GM23248 (cell line): Measurements from ENCODE around the gene ZFAND3. TPM values are rescaled to one million over a fixed set of nuclear protein-coding genes. Genes with fewer than 3 reads are reported as not detected.

Source experiments
- DNase-seq: peaks from one replicate; pipeline ENCODE4 v3.0.0-alpha.2; 2015
- H2AFZ ChIP-seq: fragments of 200-600 bp; sonication (generic); 2 replicates; pipeline ENCODE4 v1.6.1; 2016; ENCODE audit warnings: antibody characterized with exemption
- H3F3A ChIP-seq: fragments of 200-600 bp; sonication (generic); 2 replicates; pipeline ENCODE4 v1.6.1; 2016; ENCODE audit warnings: mild to moderate bottlenecking, antibody characterized with exemption, mixed run types; ENCODE audit not compliant: insufficient read depth
- H3K27ac ChIP-seq: fragments of 200-600 bp; sonication (generic); 2 replicates; pipeline ENCODE4 v1.5.1; 2016; ENCODE audit warnings: mild to moderate bottlenecking
- H3K27me3 ChIP-seq: fragments of 200-600 bp; sonication (generic); replicated peaks from 2 replicates; pipeline ENCODE4 v1.6.1; 2016; ENCODE audit warnings: mild to moderate bottlenecking; ENCODE audit not compliant: insufficient read depth
- H3K36me3 ChIP-seq: fragments of 200-600 bp; sonication (generic); 2 replicates; pipeline ENCODE4 v1.6.1; 2016; ENCODE audit warnings: low read depth, mild to moderate bottlenecking
- H3K4me1 ChIP-seq: fragments of 200-600 bp; sonication (generic); 2 replicates; pipeline ENCODE4 v1.6.1; 2016; ENCODE audit warnings: mild to moderate bottlenecking; ENCODE audit not compliant: insufficient read depth
- H3K4me2 ChIP-seq: fragments of 200-600 bp; sonication (generic); one replicate; pipeline ENCODE4 v1.6.1; 2016; ENCODE audit warnings: mild to moderate bottlenecking; ENCODE audit not compliant: unreplicated experiment
- H3K4me3 ChIP-seq: fragments of 200-600 bp; sonication (generic); 2 replicates; pipeline ENCODE4 v1.5.1; 2016; ENCODE audit warnings: mild to moderate bottlenecking
- H3K79me2 ChIP-seq: fragments of 200-600 bp; sonication (generic); 2 replicates; pipeline ENCODE4 v1.6.1; 2016; ENCODE audit warnings: mild to moderate bottlenecking; ENCODE audit not compliant: insufficient read depth
- H3K9ac ChIP-seq: fragments of 200-600 bp; sonication (generic); 2 replicates; pipeline ENCODE4 v1.6.1; 2016; ENCODE audit warnings: mild to moderate bottlenecking
- H3K9me2 ChIP-seq: fragments of 200-600 bp; sonication (generic); 2 replicates; pipeline ENCODE4 v1.6.1; 2016; ENCODE audit warnings: mixed run types, mild to moderate bottlenecking, moderate library complexity; ENCODE audit not compliant: insufficient read depth
- H3K9me3 ChIP-seq: fragments of 200-600 bp; sonication (generic); one replicate; pipeline ENCODE4 v1.6.1; 2017; ENCODE audit warnings: low read depth
- H4K20me1 ChIP-seq: fragments of 200-600 bp; sonication (generic); 2 replicates; pipeline ENCODE4 v1.6.0; 2016; ENCODE audit not compliant: insufficient read depth
- EZH2 ChIP-seq: fragments of 200-600 bp; sonication (generic); IDR thresholded peaks from 2 replicates; pipeline ENCODE4 v1.6.1; 2018; ENCODE audit warnings: antibody characterized with exemption, mild to moderate bottlenecking; ENCODE audit not compliant: insufficient read depth, poor library complexity, severe bottlenecking
- EZH2phosphoT487 ChIP-seq: fragments of 200-600 bp; sonication (generic); IDR thresholded peaks from 2 replicates; pipeline ENCODE4 v1.6.1; 2018; ENCODE audit warnings: antibody characterized with exemption, moderate library complexity, mild to moderate bottlenecking, low read depth; ENCODE audit not compliant: insufficient read depth
- WGBS, 2 experiments: methylation state at CpG; one replicate each; pipeline ENCODE4 v1.1.6; 2015 to 2017; ENCODE audit warnings: low lambda C conversion rate in 2 of 2, low coverage in 1 of 2; ENCODE audit errors: missing lambda C conversion rate in 2 of 2; 5-methylcytosine and 5-hydroxymethylcytosine counted together
- in situ Hi-C: fragments of 300-500 bp; cut with MboI; formaldehyde crosslinking; loops from 2 replicates; pipeline ENCODE4 v1.15.0; 2020
- polyA plus RNA-seq: library from polyadenylated mRNA; unstranded; fragments of >200 nt; fragmentation: Nextera tagmentation; extraction: Ambion mirVana; gene quantifications from 2 replicates; pipeline ENCODE4 v1.2.1, GENCODE V29; 2016
- total RNA-seq: library from RNA; depleted of rRNA; stranded (reverse); fragments of >200 nt; shearing (Covaris generic); gene quantifications from 2 replicates; pipeline ENCODE4 v1.2.3, GENCODE V29; 2014

Gene ZFAND3
- total and polyA plus RNA-seq, 2 experiments from 2014 or later: 27.5 to 40.0 TPM

GRCh38 chr6:37919417-37920157 is 100.1 kb downstream of the ZFAND3 start:
- H3K27ac ChIP-seq: peak overlapping the region; percentile 39

GRCh38 chr6:37920667-37921066 is 101.1 kb downstream of the ZFAND3 start:
- peak overlapping the region; percentile 39 for H3K27ac ChIP-seq
- in situ Hi-C loops: no loop called here
- H2AFZ ChIP-seq: no peak overlapping the region
- no peak overlapping the region for H3K4me3 ChIP-seq
- 67 to 82% methylated on average over 2 of the region's 2 CpGs for WGBS, 2 experiments
- H3F3A ChIP-seq: no peaks in the 10 kb centered on the region
- no peak overlapping the region for H3K4me2 ChIP-seq
- TF ChIP-seq EZH2: no peak
- TF ChIP-seq EZH2phosphoT487: no peak
- H3K9ac ChIP-seq: no peak overlapping the region
- H3K79me2 ChIP-seq: peaks cover 100% of the 10 kb centered on the region
- peaks cover 19% of the 10 kb centered on the region for H3K4me1 ChIP-seq
- H4K20me1 ChIP-seq: peaks cover 25% of the 10 kb centered on the region; the same call in 1 of the 2 replicates
- peak; percentile 7 for DNase-seq
- H3K36me3 ChIP-seq: 0 out of 2 replicates have a peak, but pooled peaks cover 11% of the 10 kb centered on the region
- no peaks in the 10 kb centered on the region for H3K9me3 ChIP-seq
- H3K9me2 ChIP-seq: no peaks in the 10 kb centered on the region
- no peaks in the 10 kb centered on the region for H3K27me3 ChIP-seq

More at GRCh38 chr6:37919417-37920157, 100.1 kb downstream of the ZFAND3 start:
- Histone ChIP-seq H3K9me3 (no peaks in the 10 kb centered on the region), H3K9ac (0 out of 2 replicates have a peak overlapping the region, but pooled peaks have one; percentile 8), H3K36me3 (0 out of 2 replicates have a peak, but pooled peaks cover 12% of the 10 kb centered on the region), H3K9me2 (no peaks in the 10 kb centered on the region), H3F3A (no peaks in the 10 kb centered on the region), H4K20me1 (peaks cover 25% of the 10 kb centered on the region; the same call in 1 of the 2 replicates), H3K27me3 (no peaks in the 10 kb centered on the region), H3K4me3 (no peak overlapping the region), H3K79me2 (peaks cover 100% of the 10 kb centered on the region), H3K4me2 (peak overlapping the region; percentile 0), H3K4me1 (peaks cover 19% of the 10 kb centered on the region), H2AFZ (no peak overlapping the region)
- TF ChIP-seq EZH2 (no peak), EZH2phosphoT487 (no peak)
- peak; percentile 73 for DNase-seq
- WGBS, 2 experiments: 22 to 25% methylated on average over 3 of the region's 3 CpGs
- in situ Hi-C loops: no loop called here

GRCh38 chr6:37922563-37922962 is 103.0 kb downstream of the ZFAND3 start:
- no peaks in the 10 kb centered on the region for H3K9me2 ChIP-seq
- no peak overlapping the region for H3K4me3 ChIP-seq
- peaks cover 100% of the 10 kb centered on the region for H3K79me2 ChIP-seq
- in situ Hi-C loops: no loop called here
- no peak overlapping the region for H3K9ac ChIP-seq
- H3K4me1 ChIP-seq: peaks cover 19% of the 10 kb centered on the region
- H3K27ac ChIP-seq: no peak overlapping the region
- TF ChIP-seq EZH2: no peak
- TF ChIP-seq EZH2phosphoT487: no peak
- no peak for DNase-seq
- no peaks in the 10 kb centered on the region for H3K9me3 ChIP-seq
- WGBS, 2 experiments: 91 to 100% methylated on average over 1 of the region's 1 CpG
- H4K20me1 ChIP-seq: peaks cover 15% of the 10 kb centered on the region; the same call in 1 of the 2 replicates
- no peaks in the 10 kb centered on the region for H3F3A ChIP-seq
- H3K4me2 ChIP-seq: no peak overlapping the region
- no peaks in the 10 kb centered on the region for H3K36me3 ChIP-seq
- no peaks in the 10 kb centered on the region for H3K27me3 ChIP-seq
- no peak overlapping the region for H2AFZ ChIP-seq

- no peaks in the 10 kb centered on the region for H3F3A ChIP-seq
- no peaks in the 10 kb centered on the region for H3K27me3 ChIP-seq
- H4K20me1 ChIP-seq: peaks cover 15% of the 10 kb centered on the region; the same call in 1 of the 2 replicates
- TF ChIP-seq EZH2 (no peak), EZH2phosphoT487 (no peak)
- H3K4me1 ChIP-seq: peaks cover 19% of the 10 kb centered on the region
- no peak overlapping the region for H2AFZ ChIP-seq
- H3K79me2 ChIP-seq: peaks cover 100% of the 10 kb centered on the region
- in situ Hi-C loops: no loop called here
- no peaks in the 10 kb centered on the region for H3K9me2 ChIP-seq
- no peak overlapping the region for H3K27ac ChIP-seq
- no peak overlapping the region for H3K9ac ChIP-seq
- DNase-seq: no peak
- no peaks in the 10 kb centered on the region for H3K36me3 ChIP-seq
- H3K4me3 ChIP-seq: no peak overlapping the region
- no peak overlapping the region for H3K4me2 ChIP-seq
- no peaks in the 10 kb centered on the region for H3K9me3 ChIP-seq
Observed at GRCh38 chr6:37923514-37923913, 104.0 kb downstream of the ZFAND3 start.
